Stimulated activated CD8-positive, alpha-beta memory T cell treated with anti-CD3 and anti-CD28 coated beads, Interleukin-7, amount 100 ng/mL, for 4 hours (primary cell): ENCODE measurements around the gene L3MBTL3.

Source experiments
- DNase-seq, 2 donors: peaks; one replicate each; pipeline ENCODE4 v3.0.0-alpha.2; 2020; ENCODE audit warnings: low read depth in 2 of 2

Gene L3MBTL3

GRCh38 chr6:130018292-130018743 is at the start of gene L3MBTL3:
Gene L3MBTL3, plus strand, starts transcription at chr6:130018581. Its CDS starts 24,119 bp downstream, at chr6:130042700.
- DNase-seq: peak; percentile 85 to 86

- no peak for DNase-seq
These were observed 49.3 kb upstream of the L3MBTL3 start for GRCh38 chr6:129969064-129969463.

DNA sequence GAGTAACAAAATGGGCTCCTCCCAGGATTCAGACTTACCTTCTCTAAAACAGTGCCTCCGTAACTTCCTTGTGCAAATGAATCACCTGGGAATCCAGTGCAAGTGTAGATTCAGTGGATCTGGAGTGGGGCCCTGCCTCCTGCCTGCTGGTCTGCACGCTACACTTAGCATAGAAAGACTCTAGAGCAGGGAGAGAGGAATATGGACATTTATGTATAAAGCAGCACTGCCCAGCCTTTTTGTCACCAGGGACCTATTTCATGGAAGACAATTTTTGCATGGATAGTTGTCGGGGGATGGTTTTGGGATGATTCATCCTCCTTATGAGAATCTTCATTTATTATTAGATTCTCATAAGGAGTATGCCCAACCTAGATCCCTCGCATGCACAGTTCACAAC is 42.3 kb upstream of the L3MBTL3 start:
- no peak for DNase-seq

DNA sequence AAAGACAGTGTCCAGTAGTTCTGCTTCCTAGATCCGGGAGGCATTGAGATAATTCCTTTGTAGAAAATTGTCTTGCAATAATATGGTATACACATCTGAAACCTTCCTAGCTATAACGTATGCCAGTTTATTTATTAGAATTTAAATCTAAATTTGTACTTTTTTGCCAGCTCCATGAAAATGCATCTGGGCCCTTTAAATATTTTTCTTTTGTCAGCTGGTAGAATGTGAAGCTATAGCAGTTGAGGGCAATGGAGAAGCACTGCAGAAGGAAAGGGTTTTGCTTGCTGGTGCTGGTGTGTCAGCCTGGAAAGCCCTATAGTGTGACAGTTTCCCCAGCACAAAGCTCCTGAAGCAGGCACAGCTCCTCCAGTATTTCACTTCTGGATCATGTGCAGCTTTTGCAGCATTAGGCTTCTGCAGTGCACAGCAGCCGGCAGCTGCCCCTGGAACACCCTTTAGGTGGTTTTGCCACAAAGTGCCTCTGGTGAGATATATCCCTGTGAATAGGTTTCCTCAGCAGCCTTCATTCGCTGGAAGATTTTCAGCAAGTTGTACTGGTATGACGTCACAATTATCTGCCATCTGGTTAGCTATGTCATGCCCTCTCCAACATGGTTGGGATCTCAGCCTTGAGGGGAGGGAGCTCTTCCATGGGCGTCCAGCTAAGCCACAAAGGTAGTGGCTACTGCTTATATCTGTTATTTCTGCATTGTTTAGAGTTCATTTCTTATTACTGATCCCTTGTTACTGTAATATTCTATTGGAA is 40.0 kb upstream of the L3MBTL3 start:
- no peak for DNase-seq

DNA sequence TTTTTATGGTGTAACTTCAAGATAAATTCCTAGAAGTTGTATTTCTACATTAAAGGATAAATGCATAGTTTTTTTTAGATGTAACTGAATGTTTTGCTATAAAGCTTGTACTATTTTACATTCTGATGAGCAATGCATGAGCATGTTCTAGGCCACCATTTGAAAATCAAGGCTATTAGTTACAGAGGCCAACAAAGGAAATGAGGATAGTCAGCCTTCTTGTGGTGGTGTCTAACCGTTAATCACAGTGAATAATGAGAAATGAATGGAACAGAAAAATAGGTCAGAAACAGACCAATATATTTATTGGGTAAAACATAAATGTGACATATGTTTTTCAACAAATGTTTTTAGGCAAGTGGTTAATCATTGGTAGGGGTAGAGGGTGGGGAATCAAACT is 37.6 kb upstream of the L3MBTL3 start:
- DNase-seq: no peak

DNA sequence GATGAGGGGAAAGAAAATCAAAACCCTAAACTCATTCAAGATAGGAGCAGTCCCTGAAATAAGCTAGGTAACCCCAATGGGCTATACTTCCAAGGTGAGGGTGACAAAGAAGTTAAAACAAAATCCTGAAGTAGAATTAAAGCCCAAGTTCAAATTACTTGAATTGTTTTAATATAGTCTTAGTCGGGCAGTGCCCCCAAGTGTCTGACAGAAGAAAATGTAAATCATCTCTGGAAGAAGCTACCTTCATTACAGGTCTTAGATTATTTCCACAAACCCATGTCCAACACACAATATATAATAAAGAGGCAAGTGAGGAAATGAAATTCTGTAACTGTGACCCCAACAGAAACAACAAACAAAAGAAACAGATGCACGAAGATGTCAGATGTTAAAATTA is 36.8 kb upstream of the L3MBTL3 start:
- no peak for DNase-seq

- DNase-seq: no peak
These were observed 29.0 kb upstream of the L3MBTL3 start for GRCh38 chr6:129989396-129989795.

DNA sequence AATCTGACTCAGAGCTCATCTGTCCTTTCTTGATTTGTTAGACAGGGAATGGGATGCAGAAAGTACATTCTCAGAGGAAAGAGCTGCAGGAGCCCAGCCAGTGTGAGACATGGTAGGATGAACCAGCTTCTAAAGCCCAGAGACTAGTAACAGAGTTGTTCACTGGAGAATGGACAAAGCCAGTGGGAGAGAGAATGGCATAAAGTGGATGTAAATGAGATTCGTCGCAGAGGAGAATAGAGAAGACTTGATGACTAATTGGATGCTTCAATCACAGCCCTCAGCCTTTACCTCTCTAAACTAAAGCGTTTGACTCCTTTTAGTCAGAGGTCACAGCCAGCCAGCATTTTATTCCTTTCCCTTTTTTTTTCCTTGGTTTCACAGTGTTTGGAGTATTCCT is 25.5 kb upstream of the L3MBTL3 start:
- no peak for DNase-seq

- no peak for DNase-seq
These were observed 24.0 kb upstream of the L3MBTL3 start for GRCh38 chr6:129994410-129994809.

- no peak for DNase-seq
These were observed 22.0 kb upstream of the L3MBTL3 start for GRCh38 chr6:129996387-129996786.

DNA sequence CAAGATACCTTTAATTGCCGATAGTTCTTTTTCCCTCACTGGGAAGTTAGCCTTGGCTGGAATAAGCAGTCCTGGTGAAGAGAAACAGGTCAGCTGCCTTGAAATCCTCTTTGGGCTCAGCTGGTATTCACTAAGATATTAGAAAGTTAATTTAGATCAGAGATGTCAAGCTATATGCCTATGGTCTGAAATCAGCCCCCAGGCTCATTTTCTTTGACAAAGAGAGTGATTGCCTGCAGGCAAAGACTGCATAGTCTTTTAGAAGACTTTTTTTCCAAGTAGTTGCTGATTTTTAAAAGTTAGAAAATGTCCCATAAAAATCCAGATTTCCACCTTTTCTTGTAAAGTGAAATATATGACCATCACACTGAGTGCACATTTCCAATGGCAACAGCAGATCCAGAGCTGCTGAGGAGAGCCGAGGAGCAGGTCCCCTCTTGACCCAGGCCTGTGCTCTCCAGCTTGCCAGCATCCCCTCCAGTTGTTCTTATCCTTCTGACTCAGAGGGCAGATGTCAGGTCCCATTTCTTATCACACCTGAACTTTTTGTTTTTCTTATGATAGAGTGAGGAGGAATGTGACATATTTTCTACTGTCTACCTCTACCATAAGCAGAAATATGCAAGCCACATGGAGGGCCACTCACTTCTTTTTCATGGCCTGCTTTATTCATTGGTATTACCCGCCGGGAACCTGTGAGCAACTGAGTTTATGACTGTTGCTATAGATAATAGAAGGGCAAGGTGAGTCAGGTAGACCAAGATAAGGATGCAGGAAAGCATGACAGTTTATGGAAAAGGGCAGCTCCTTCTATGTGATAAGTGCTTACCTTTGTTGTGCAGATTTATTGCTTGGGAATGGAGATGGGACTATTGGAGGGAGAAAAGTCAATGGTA is 17.6 kb upstream of the L3MBTL3 start:
- no peak for DNase-seq

- DNase-seq: no peak
These were observed 10.0 kb upstream of the L3MBTL3 start for GRCh38 chr6:130008236-130008873.

- no peak for DNase-seq
These were observed 9.2 kb upstream of the L3MBTL3 start for GRCh38 chr6:130009146-130009545.

DNA sequence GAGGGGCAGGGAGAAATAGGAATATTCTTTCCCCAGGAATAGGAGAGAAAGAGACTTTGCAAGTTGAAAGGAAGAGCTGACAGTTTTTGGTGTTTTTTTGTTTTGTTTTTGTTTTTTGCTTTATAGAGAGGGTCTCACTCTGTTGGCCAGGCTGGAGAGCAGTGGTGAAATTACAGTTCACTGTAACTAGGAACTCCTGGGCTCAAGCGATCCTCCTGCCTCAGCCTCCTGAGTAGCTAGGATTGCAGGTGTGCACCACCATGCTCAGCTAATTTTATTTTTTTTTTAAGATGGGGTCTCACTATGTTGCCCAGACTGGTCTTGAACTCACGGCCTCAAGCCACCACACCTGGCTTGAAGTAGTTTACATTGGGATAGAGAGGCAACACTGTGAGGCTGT is 8.0 kb upstream of the L3MBTL3 start:
- DNase-seq: no peak

GRCh38 chr6:130012728-130013127 is 5.7 kb upstream of the L3MBTL3 start:
- no peak for DNase-seq

DNA sequence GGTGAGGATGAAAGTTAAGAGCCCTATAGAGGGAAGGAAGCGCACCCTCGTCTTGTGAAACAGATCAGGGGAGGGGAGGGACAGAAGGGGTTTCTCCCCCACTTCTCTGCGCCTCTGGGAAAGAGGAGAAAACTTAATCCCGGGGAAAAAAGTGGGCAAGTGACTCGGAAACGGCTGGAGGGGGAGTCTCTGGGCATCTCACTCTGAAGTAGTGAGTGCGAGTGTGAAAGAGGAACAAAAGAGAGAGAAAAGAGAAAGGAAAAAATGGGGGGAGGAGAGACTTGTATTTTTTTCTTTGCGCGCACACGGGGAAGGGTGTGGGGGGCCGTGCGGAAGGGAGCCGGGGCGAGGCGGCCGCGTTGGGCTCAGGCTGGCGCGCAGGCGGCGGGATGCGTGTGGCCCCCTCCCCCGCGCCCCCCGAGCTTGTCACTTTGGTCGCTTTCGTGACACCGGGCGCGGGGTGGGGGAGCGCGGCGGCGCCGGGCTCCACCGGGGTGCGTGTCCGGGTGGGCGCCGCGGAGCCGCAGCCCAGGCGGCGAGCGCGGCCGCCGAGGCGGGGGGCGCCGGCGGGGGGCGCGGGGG is 454 bp downstream of the L3MBTL3 start:
- DNase-seq: peak; percentile 12 to 43

GRCh38 chr6:130019326-130020072 is 1.1 kb downstream of the L3MBTL3 start:
- DNase-seq: peak; percentile 0 to 22

- DNase-seq: peak; percentile 5 to 36
These were observed 1.9 kb downstream of the L3MBTL3 start for GRCh38 chr6:130020073-130020906.

DNA sequence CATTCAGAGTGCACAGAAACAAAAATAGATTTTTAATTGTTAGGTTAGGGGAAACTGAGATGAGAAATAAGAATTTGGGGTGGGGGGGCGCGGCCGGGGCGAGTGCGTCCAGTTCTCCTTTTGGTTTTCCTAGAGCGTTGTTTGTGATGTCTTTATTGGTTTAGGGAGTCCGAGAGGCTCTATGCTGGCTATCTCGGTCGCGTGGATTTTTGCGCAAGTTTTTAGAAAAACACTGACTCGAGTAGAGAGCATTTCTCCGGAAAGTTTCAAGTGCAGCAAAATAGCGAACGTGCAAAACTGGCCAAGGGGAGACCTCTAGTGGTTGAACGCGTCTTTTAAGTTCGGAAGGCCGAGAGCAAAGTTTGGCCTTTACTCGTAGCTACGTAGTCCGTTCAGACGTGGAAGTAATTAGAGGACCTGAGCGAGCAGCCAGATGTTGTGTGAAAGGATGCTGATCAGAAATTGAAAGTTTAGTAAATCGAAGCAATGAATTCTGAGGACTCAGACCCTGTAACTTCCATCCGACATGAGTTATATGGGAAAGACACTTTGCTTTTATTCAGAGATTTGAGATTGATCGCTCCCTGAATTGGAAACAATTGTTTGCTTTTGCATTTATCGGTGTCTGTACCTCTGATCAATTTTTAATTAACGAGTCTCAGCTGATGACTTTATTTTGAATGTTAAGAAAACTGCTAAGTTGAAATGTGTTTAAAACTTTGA is 2.7 kb downstream of the L3MBTL3 start:
- DNase-seq: peak; percentile 57 to 68

DNA sequence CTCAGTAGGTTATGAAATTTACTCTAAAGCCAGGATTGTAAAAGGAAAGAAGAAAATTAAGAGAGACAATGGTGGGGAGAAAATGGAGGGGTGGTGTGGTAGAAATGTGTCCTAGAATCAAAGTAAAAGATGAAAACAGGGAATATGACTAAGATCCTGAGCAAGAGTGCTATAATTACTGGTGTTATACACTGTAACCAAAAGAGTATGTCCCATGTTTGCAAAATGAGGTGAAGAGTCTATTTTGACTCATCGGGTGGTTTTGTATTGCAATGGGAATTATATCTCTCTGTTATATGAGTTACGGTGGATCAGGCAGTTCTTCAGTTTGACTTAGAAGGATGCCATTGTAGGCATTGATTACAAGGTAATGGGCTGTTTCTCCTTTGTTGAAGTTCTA is 8.5 kb downstream of the L3MBTL3 start:
- DNase-seq: no peak
